DND-41 (cell line): Measurements from ENCODE around the gene AGO3.

Experiments used
- ATAC-seq: fragments of 200-7000 bp; cut with Tn5 transposase; 3 replicates; pipeline ENCODE4 v1.9.1; 2021; ENCODE audit warnings: low read depth; ENCODE audit not compliant: insufficient read depth
- DNase-seq: peaks from one replicate; pipeline ENCODE4 v3.0.0-alpha.2; 2020
- H2AFZ ChIP-seq: 2 replicates; pipeline ENCODE4 v1.6.0; 2012; ENCODE audit warnings: low read depth, low read length
- H3K27ac ChIP-seq: 2 replicates; pipeline ENCODE4 v1.5.1; 2012; ENCODE audit warnings: low read length, inconsistent platforms
- H3K27me3 ChIP-seq: fragments of 200-600 bp; sonication (generic); 2 replicates; pipeline ENCODE4 v1.6.0; 2012; ENCODE audit warnings: low read length, mild to moderate bottlenecking, inconsistent platforms; ENCODE audit not compliant: insufficient read depth, poor library complexity
- H3K36me3 ChIP-seq: 2 replicates; pipeline ENCODE4 v1.5.1; 2012; ENCODE audit warnings: low read length, inconsistent platforms; ENCODE audit not compliant: insufficient read depth
- H3K4me1 ChIP-seq: 2 replicates; pipeline ENCODE4 v1.5.1; 2012; ENCODE audit warnings: mild to moderate bottlenecking, low read length; ENCODE audit not compliant: insufficient read depth
- H3K4me2 ChIP-seq: 2 replicates; pipeline ENCODE4 v1.6.0; 2012; ENCODE audit warnings: mild to moderate bottlenecking, moderate library complexity, low read length, inconsistent platforms; ENCODE audit not compliant: insufficient read depth
- H3K4me3 ChIP-seq, 2 experiments: fragments of 200-600 bp in 1 of 2; shearing (Covaris generic) in 1 of 2; 2 replicates each; pipeline ENCODE4 v1.5.1; 2012 to 2016; ENCODE audit warnings: inconsistent platforms in 2 of 2, low read length in 2 of 2, mild to moderate bottlenecking in 2 of 2, low read depth in 1 of 2, moderate library complexity in 1 of 2
- H3K79me2 ChIP-seq: 2 replicates; pipeline ENCODE4 v1.6.0; 2012; ENCODE audit warnings: low read length, inconsistent platforms; ENCODE audit not compliant: insufficient read depth
- H3K9ac ChIP-seq: 2 replicates; pipeline ENCODE4 v1.6.0; 2012; ENCODE audit warnings: low read depth, mild to moderate bottlenecking, inconsistent platforms, low read length, moderate library complexity
- H3K9me3 ChIP-seq: 2 replicates; pipeline ENCODE4 v1.5.1; 2012; ENCODE audit warnings: low read length, moderate library complexity, mild to moderate bottlenecking, inconsistent platforms; ENCODE audit not compliant: insufficient read depth, severe bottlenecking
- H4K20me1 ChIP-seq: 2 replicates; pipeline ENCODE4 v1.6.0; 2012; ENCODE audit warnings: low read length; ENCODE audit not compliant: insufficient read depth
- EZH2 ChIP-seq: IDR thresholded peaks from 3 replicates; pipeline ENCODE4 v1.6.1; 2012; ENCODE audit warnings: borderline replicate concordance, low read depth, mild to moderate bottlenecking, moderate library complexity, low read length, inconsistent platforms; ENCODE audit not compliant: severe bottlenecking
- TF ChIP-seq, protein P1 (sequence below): IDR thresholded peaks from 2 replicates; pipeline ENCODE4 v1.5.1; 2012; ENCODE audit warnings: borderline replicate concordance, low read length, moderate library complexity, mild to moderate bottlenecking; ENCODE audit not compliant: poor library complexity, severe bottlenecking; ENCODE audit errors: extremely low read depth

The AGO3 gene

DNA sequence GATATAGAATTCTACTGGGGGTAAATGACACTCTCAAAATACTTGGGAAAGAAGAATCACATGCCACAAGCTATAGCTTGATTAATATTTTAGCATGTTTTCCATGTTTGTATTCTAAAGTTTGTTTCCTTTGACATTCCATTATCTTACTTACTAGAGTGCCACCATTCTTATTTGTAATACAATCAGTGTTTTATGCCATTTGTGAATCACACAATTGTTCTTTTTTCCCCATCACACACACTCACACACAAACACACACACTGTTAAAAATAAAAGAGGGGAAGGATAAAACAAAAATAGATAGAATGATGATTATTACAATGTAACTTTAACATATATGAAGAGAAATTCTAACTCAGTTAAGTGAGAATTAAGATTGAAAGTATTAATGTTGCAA, 137.0 kb downstream of the AGO3 start:
- Histone ChIP-seq H3K4me3 (no peak overlapping the region), H3K79me2 (no peaks in the 10 kb centered on the region), H3K36me3 (no peaks in the 10 kb centered on the region), H3K9ac (no peak overlapping the region), H2AFZ (no peak overlapping the region), H4K20me1 (no peaks in the 10 kb centered on the region), H3K4me1 (no peaks in the 10 kb centered on the region), H3K27me3 (no peaks in the 10 kb centered on the region), H3K9me3 (no peaks in the 10 kb centered on the region), H3K27ac (no peak overlapping the region), H3K4me2 (no peak overlapping the region)
- TF ChIP-seq, protein P1, sequence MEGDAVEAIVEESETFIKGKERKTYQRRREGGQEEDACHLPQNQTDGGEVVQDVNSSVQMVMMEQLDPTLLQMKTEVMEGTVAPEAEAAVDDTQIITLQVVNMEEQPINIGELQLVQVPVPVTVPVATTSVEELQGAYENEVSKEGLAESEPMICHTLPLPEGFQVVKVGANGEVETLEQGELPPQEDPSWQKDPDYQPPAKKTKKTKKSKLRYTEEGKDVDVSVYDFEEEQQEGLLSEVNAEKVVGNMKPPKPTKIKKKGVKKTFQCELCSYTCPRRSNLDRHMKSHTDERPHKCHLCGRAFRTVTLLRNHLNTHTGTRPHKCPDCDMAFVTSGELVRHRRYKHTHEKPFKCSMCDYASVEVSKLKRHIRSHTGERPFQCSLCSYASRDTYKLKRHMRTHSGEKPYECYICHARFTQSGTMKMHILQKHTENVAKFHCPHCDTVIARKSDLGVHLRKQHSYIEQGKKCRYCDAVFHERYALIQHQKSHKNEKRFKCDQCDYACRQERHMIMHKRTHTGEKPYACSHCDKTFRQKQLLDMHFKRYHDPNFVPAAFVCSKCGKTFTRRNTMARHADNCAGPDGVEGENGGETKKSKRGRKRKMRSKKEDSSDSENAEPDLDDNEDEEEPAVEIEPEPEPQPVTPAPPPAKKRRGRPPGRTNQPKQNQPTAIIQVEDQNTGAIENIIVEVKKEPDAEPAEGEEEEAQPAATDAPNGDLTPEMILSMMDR = no peak
- no peak for TF ChIP-seq EZH2
- DNase-seq = no peak
- ATAC-seq = no peak

DNA sequence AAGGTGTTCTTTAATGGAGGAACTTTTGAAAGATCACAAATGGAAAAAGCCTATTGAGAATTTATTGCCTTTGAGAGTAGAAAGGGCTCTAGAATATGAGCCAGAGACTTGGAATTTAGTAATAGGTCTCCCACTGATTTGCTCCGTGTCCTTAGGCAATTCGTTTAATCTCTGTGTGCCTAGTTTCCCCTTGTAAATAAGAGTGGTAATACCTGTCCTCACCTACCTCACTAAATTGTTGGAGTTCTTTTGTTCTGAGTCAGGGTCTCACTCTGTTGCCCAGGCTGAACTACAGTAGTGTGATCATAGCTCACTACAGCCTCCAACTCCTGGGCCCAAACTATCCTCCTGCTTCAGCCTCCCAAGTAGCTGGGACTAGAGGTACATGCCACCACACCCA, 138.0 kb downstream of the AGO3 start:
- no peak overlapping the region for H3K4me2 ChIP-seq
- no peaks in the 10 kb centered on the region for H3K9me3 ChIP-seq
- TF ChIP-seq, protein P1 = no peak
- TF ChIP-seq EZH2 = no peak
- H3K36me3 ChIP-seq = no peaks in the 10 kb centered on the region
- H4K20me1 ChIP-seq = no peaks in the 10 kb centered on the region
- H2AFZ ChIP-seq = no peak overlapping the region
- H3K27me3 ChIP-seq = no peaks in the 10 kb centered on the region
- DNase-seq (no peak), ATAC-seq (no peak)
- H3K9ac ChIP-seq = no peak overlapping the region
- H3K27ac ChIP-seq = no peak overlapping the region
- H3K79me2 ChIP-seq = no peaks in the 10 kb centered on the region
- H3K4me3 ChIP-seq = no peak overlapping the region
- no peaks in the 10 kb centered on the region for H3K4me1 ChIP-seq

GRCh38 chr1:36070349-36070748, 139.4 kb downstream of the AGO3 start:
- Histone ChIP-seq H3K27ac (no peak overlapping the region), H3K9me3 (no peaks in the 10 kb centered on the region), H4K20me1 (no peaks in the 10 kb centered on the region), H3K4me1 (no peaks in the 10 kb centered on the region), H3K4me3 (no peak overlapping the region), H3K4me2 (no peak overlapping the region), H3K79me2 (no peaks in the 10 kb centered on the region), H2AFZ (no peak overlapping the region), H3K36me3 (no peaks in the 10 kb centered on the region), H3K27me3 (no peaks in the 10 kb centered on the region), H3K9ac (no peak overlapping the region)
- no peak for TF ChIP-seq EZH2
- TF ChIP-seq, protein P1 = no peak
- DNase-seq (no peak), ATAC-seq (no peak)

- Histone ChIP-seq H3K4me2 (no peak overlapping the region), H2AFZ (no peak overlapping the region), H3K27me3 (no peaks in the 10 kb centered on the region), H3K9me3 (no peaks in the 10 kb centered on the region), H3K36me3 (no peaks in the 10 kb centered on the region), H3K9ac (no peak overlapping the region), H3K4me1 (no peaks in the 10 kb centered on the region), H4K20me1 (no peaks in the 10 kb centered on the region), H3K27ac (no peak overlapping the region), H3K4me3 (no peak overlapping the region), H3K79me2 (no peaks in the 10 kb centered on the region)
- DNase-seq = no peak
- ATAC-seq = no peak
- TF ChIP-seq, protein P1 = no peak
- TF ChIP-seq EZH2 = no peak
These were observed 146.2 kb downstream of the AGO3 start for GRCh38 chr1:36076979-36077573.
